Cardiac fibroblast (primary cell): Measurements from ENCODE around the gene UGGT2.

Experiments
- DNase-seq, 2 donors: peaks; one replicate each; pipeline versions ENCODE4 v3.0.0 to v3.0.0-alpha.2; 2010; ENCODE audit warnings: low read depth in 2 of 2
- H3K4me3 ChIP-seq, 2 donors: replicated peaks in 1 of 2; 1 replicate in 1 of 2; 2 replicates in 1 of 2; pipeline ENCODE4 v1.5.1; 2011; ENCODE audit warnings: low read depth in 2 of 2, low read length in 2 of 2, mild to moderate bottlenecking in 2 of 2, moderate library complexity in 1 of 2
- CTCF ChIP-seq: IDR thresholded peaks from one replicate; pipeline ENCODE4 v1.5.1; 2011; ENCODE audit warnings: low read depth, mild to moderate bottlenecking, low read length, inconsistent platforms

Gene UGGT2

GRCh38 chr13:95921485-95921884 lies 131.7 kb downstream of the UGGT2 start:
- no peak for TF ChIP-seq CTCF
- no peak overlapping the region for H3K4me3 ChIP-seq
- DNase-seq: peak in 1 of 2 donors; percentile 23

GRCh38 chr13:95920485-95920884 lies 132.7 kb downstream of the UGGT2 start:
- TF ChIP-seq CTCF: no peak
- H3K4me3 ChIP-seq: no peak overlapping the region
- DNase-seq: no peak

GRCh38 chr13:95918860-95919259 lies 134.3 kb downstream of the UGGT2 start:
- no peak for TF ChIP-seq CTCF
- no peak for DNase-seq

GRCh38 chr13:95914991-95915501 lies 138.2 kb downstream of the UGGT2 start:
- no peak overlapping the region for H3K4me3 ChIP-seq
- TF ChIP-seq CTCF: no peak
- DNase-seq: no peak

More at GRCh38 chr13:95918860-95919259, 134.3 kb downstream of the UGGT2 start:
- no peak overlapping the region for H3K4me3 ChIP-seq

- H3K4me3 ChIP-seq: no peak overlapping the region
- TF ChIP-seq CTCF: no peak
- no peak for DNase-seq
Measured at GRCh38 chr13:95906999-95907398, 146.2 kb downstream of the UGGT2 start.

- TF ChIP-seq CTCF: no peak
- DNase-seq: no peak
- no peak overlapping the region for H3K4me3 ChIP-seq
Measured at GRCh38 chr13:95903569-95903968, 149.6 kb downstream of the UGGT2 start.

GRCh38 chr13:95902741-95903140 lies 150.5 kb downstream of the UGGT2 start:
- H3K4me3 ChIP-seq: no peak overlapping the region
- peak; percentile 9 to 54 for DNase-seq
- TF ChIP-seq CTCF: no peak
